Adrenal gland (tissue), 5 donors: Measurements from ENCODE around the gene IMP4.

Experiments used
- CTCF ChIP-seq, 6 experiments: fragments of 450-650 bp in 4 of 6; fragments of 200-600 bp in 2 of 6; sonication (generic) in 1 of 6; IDR thresholded peaks; 1 replicate in 5 of 6; 2 replicates in 1 of 6; pipeline versions ENCODE4 v1.5.1 to v1.8.0; 2016 to 2021; ENCODE audit warnings: antibody characterized with exemption in 6 of 6, mild to moderate bottlenecking in 2 of 6, moderate library complexity in 1 of 6
- POLR2A ChIP-seq, 2 donors: fragments of 450-650 bp; IDR thresholded peaks; one replicate each; pipeline ENCODE4 v1.6.1; 2017; ENCODE audit warnings: antibody characterized with exemption in 2 of 2, mild to moderate bottlenecking in 2 of 2, moderate library complexity in 1 of 2
- donor health status: DM: no; HTN: no; CAD: no.

- TF ChIP-seq CTCF (IDR thresholded peaks at IDR 0.05), result no peak
- TF ChIP-seq POLR2A (IDR thresholded peaks at IDR 0.05), result no peak
Measured at GRCh38 chr2:130318906-130319305, 23.8 kb upstream of the IMP4 start.
